ENCODE measurements around the gene XPO4.

Gene XPO4

GRCh38 chr13:20940083-20940482, 37.5 kb upstream of the XPO4 start:
- no peak for DNase-seq (ENCODE audit: low read depth in 1 of 2, low spot score in 1 of 2)

GRCh38 chr13:20939662-20940061, 37.1 kb upstream of the XPO4 start:
- H3K4me3 ChIP-seq (replicated peaks; ENCODE audit: insufficient read depth, low read length): no peak overlapping the region
- no peak overlapping the region for H3K27ac ChIP-seq (replicated peaks)
- H3K27me3 ChIP-seq (ENCODE audit: insufficient read depth, poor library complexity, severe bottlenecking): no peaks in the 10 kb centered on the region
- no peak for DNase-seq (ENCODE audit: low read depth in 1 of 2, low spot score in 1 of 2)
- TF ChIP-seq CTCF (IDR thresholded peaks at IDR 0.05; ENCODE audit: insufficient read depth, low read length): no peak
- no peak for TF ChIP-seq REST (IDR thresholded peaks at IDR 0.05; ENCODE audit: insufficient replicate concordance, low read depth)
- no peak for TF ChIP-seq POLR2AphosphoS5 (IDR thresholded peaks at IDR 0.05; ENCODE audit: low read depth)
- TF ChIP-seq SPI1 (IDR thresholded peaks at IDR 0.05; ENCODE audit: borderline replicate concordance, low read depth): no peak
- no peak for TF ChIP-seq GABPA (IDR thresholded peaks at IDR 0.05; ENCODE audit: low read depth)

More at GRCh38 chr13:20940083-20940482, 37.5 kb upstream of the XPO4 start:
- Histone ChIP-seq H3K27me3 (ENCODE audit: insufficient read depth, poor library complexity, severe bottlenecking) (no peaks in the 10 kb centered on the region), H3K4me3 (replicated peaks; ENCODE audit: insufficient read depth, low read length) (no peak overlapping the region), H3K27ac (replicated peaks) (no peak overlapping the region)
- TF ChIP-seq GABPA (IDR thresholded peaks at IDR 0.05; ENCODE audit: low read depth) (no peak), CTCF (IDR thresholded peaks at IDR 0.05; ENCODE audit: insufficient read depth, low read length) (no peak), SPI1 (IDR thresholded peaks at IDR 0.05; ENCODE audit: borderline replicate concordance, low read depth) (no peak), POLR2AphosphoS5 (IDR thresholded peaks at IDR 0.05; ENCODE audit: low read depth) (no peak), REST (IDR thresholded peaks at IDR 0.05; ENCODE audit: insufficient replicate concordance, low read depth) (no peak)

DNA sequence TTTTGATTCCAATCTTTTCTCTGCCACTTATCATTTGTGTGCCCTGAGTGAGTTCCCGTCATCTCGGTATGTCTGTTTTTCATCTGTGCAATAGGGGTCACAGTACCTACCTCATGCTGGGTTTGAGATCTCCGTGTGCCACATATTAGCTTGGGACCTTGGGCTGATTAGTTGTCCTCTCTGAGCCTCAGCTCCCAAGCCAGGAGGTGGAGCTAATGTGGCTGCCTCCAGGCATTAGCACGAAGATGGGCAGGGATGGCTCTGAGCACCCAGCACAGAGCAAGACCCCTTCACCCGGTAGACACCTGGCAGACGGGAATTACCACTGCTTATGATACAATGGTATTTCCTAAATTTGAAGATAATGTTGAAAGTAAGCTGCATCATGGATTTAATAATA, 35.8 kb upstream of the XPO4 start:
- Histone ChIP-seq H3K27ac (replicated peaks) (no peak overlapping the region), H3K4me3 (replicated peaks; ENCODE audit: insufficient read depth, low read length) (no peak overlapping the region), H3K27me3 (ENCODE audit: insufficient read depth, poor library complexity, severe bottlenecking) (no peaks in the 10 kb centered on the region)
- no peak for DNase-seq (ENCODE audit: low read depth in 1 of 2, low spot score in 1 of 2)
- TF ChIP-seq CTCF (IDR thresholded peaks at IDR 0.05; ENCODE audit: insufficient read depth, low read length) (no peak), SPI1 (IDR thresholded peaks at IDR 0.05; ENCODE audit: borderline replicate concordance, low read depth) (no peak), GABPA (IDR thresholded peaks at IDR 0.05; ENCODE audit: low read depth) (no peak), POLR2AphosphoS5 (IDR thresholded peaks at IDR 0.05; ENCODE audit: low read depth) (no peak), REST (IDR thresholded peaks at IDR 0.05; ENCODE audit: insufficient replicate concordance, low read depth) (no peak)
